ENCODE results near the gene OTOG.

GRCh38 chr11:17538731-17539130, 8.3 kb upstream of the OTOG start:
- TF ChIP-seq, protein P1, sequence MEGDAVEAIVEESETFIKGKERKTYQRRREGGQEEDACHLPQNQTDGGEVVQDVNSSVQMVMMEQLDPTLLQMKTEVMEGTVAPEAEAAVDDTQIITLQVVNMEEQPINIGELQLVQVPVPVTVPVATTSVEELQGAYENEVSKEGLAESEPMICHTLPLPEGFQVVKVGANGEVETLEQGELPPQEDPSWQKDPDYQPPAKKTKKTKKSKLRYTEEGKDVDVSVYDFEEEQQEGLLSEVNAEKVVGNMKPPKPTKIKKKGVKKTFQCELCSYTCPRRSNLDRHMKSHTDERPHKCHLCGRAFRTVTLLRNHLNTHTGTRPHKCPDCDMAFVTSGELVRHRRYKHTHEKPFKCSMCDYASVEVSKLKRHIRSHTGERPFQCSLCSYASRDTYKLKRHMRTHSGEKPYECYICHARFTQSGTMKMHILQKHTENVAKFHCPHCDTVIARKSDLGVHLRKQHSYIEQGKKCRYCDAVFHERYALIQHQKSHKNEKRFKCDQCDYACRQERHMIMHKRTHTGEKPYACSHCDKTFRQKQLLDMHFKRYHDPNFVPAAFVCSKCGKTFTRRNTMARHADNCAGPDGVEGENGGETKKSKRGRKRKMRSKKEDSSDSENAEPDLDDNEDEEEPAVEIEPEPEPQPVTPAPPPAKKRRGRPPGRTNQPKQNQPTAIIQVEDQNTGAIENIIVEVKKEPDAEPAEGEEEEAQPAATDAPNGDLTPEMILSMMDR (IDR thresholded peaks at IDR 0.05): no peak
- TF ChIP-seq POLR2A (IDR thresholded peaks at IDR 0.05): no peak

All from ovary (tissue), 3 donors.